Activated naive CD4-positive, alpha-beta T cell treated with anti-CD3 and anti-CD28 coated beads, Interleukin-2, amount 10 ng/mL, durations not matched to agents 7 days and 5 days (primary cell): ENCODE data around the gene PPP1R3A.
"Not testable (repeated sequence)": the region's sequence is repeated elsewhere in the genome, so short reads cannot be mapped to it uniquely, and the experiment has no call there.

Source experiments
- CTCF ChIA-PET: fragments of 350-600 bp; sonication (Branson Sonifier 250); formaldehyde crosslinking; loops from one replicate; lab custom pipeline; 2021; ENCODE audit warnings: antibody characterized with exemption; lab: Charles Lee
- DNase-seq: peaks from one replicate; pipeline ENCODE4 v3.0.0-alpha.2; 2020
- H3K27ac Mint-ChIP-seq: one replicate; pipeline ENCODE4 v1.8.0; 2021; ENCODE audit warnings: mild to moderate bottlenecking, moderate library complexity, mixed read lengths
- H3K27me3 Mint-ChIP-seq: one replicate; pipeline ENCODE4 v1.8.0; 2021; ENCODE audit warnings: mild to moderate bottlenecking, mixed read lengths
- H3K36me3 Mint-ChIP-seq: one replicate; pipeline ENCODE4 v1.8.0; 2021; ENCODE audit warnings: mixed read lengths
- H3K4me1 Mint-ChIP-seq: one replicate; pipeline ENCODE4 v1.8.0; 2021; ENCODE audit warnings: mixed read lengths
- H3K4me3 Mint-ChIP-seq: one replicate; pipeline ENCODE4 v1.8.0; 2021; ENCODE audit warnings: mild to moderate bottlenecking, moderate library complexity, mixed read lengths
- H3K9me3 Mint-ChIP-seq: one replicate; pipeline ENCODE4 v1.8.0; 2021; ENCODE audit warnings: mixed read lengths

The PPP1R3A gene, protein sequence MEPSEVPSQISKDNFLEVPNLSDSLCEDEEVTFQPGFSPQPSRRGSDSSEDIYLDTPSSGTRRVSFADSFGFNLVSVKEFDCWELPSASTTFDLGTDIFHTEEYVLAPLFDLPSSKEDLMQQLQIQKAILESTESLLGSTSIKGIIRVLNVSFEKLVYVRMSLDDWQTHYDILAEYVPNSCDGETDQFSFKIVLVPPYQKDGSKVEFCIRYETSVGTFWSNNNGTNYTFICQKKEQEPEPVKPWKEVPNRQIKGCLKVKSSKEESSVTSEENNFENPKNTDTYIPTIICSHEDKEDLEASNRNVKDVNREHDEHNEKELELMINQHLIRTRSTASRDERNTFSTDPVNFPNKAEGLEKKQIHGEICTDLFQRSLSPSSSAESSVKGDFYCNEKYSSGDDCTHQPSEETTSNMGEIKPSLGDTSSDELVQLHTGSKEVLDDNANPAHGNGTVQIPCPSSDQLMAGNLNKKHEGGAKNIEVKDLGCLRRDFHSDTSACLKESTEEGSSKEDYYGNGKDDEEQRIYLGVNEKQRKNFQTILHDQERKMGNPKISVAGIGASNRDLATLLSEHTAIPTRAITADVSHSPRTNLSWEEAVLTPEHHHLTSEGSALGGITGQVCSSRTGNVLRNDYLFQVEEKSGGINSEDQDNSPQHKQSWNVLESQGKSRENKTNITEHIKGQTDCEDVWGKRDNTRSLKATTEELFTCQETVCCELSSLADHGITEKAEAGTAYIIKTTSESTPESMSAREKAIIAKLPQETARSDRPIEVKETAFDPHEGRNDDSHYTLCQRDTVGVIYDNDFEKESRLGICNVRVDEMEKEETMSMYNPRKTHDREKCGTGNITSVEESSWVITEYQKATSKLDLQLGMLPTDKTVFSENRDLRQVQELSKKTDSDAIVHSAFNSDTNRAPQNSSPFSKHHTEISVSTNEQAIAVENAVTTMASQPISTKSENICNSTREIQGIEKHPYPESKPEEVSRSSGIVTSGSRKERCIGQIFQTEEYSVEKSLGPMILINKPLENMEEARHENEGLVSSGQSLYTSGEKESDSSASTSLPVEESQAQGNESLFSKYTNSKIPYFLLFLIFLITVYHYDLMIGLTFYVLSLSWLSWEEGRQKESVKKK

DNA sequence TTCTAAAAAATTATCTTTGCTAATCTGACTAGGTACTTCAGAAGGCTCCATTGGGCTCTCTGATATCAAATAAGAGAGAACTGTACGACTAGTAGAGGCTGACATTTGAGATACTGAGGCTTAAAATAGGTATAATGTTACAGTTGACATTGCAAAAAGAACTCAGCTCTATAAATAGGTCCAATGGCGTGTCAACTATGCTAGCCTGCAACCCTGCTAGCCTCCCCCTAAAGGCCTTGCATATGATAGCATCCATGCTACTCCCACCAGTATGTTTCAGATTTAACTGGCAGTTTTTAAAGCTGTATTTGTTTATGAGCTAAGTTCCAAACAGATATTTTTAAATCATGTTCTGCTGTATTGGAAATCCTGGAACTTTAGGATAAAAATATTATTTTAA lies at the start of gene PPP1R3A:
Gene PPP1R3A, minus strand, starts transcription at position 64 of the 400 bp plus-strand sequence. Its CDS starts 13 bp downstream, at position 51.
- H3K9me3 Mint-ChIP-seq, result no peaks in the 10 kb centered on the region
- H3K36me3 Mint-ChIP-seq, result no peaks in the 10 kb centered on the region

DNA sequence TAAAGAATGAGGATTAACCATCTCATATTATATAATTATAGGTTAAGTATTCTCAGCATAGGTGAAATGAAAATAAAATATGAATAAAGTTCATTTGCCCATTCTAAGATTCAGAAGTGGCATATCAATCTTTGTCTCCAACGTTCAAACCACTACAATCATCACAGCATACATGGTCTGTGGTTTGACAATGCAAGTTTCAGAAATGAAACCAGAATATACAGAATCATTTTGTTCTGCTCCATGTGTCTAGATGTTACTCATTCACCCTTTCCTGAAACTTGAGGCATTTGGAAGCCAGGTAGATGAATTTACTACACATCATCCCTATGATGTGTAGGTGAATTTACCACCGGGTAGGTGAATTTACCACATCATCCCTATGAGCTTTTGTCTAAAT lies 44.5 kb upstream of the PPP1R3A start:
- DNase-seq, result no peak
- no peak overlapping the region for H3K27ac Mint-ChIP-seq
- no peak overlapping the region for H3K4me3 Mint-ChIP-seq
- H3K27me3 Mint-ChIP-seq, result no peaks in the 10 kb centered on the region
- H3K4me1 Mint-ChIP-seq, result no peaks in the 10 kb centered on the region
- H3K36me3 Mint-ChIP-seq, result no peaks in the 10 kb centered on the region
- CTCF ChIA-PET, result no interaction called here
- no peaks in the 10 kb centered on the region for H3K9me3 Mint-ChIP-seq

More for the DNA sequence above, at the start of gene PPP1R3A:
- DNase-seq, result no peak
- H3K27ac Mint-ChIP-seq, result no peak within 1 kb of the TSS
- no peaks in the 10 kb centered on the region for H3K4me1 Mint-ChIP-seq
- CTCF ChIA-PET, result interaction anchor here (1.3 kb wide), 1 partner anchor 11 kb away, joined by 3 read pairs; no protein-coding TSS in a partner anchor
- H3K27me3 Mint-ChIP-seq, result no peaks in the 10 kb centered on the region
- H3K4me3 Mint-ChIP-seq, result no peak within 1 kb of the TSS

DNA sequence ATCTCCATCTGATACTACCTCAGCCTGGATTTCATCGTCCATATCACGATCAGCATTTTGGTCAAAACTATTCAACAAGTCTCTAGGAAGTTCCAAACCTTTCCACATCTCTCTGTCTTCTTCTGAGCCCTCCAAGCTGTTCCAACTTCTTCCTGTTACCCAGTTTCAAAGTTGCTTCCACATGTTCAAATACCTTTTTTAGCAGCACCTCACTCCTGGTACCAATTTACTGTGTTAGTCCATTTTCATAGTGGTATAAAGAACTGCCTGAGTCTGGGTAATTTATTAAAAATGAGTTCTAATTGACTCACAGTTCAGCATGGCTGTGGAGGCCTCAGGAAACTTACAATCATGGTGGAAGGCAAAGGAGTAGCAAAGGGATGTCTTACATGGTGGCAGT lies 41.1 kb upstream of the PPP1R3A start:
- Mint-ChIP-seq H3K4me1 (no peaks in the 10 kb centered on the region), H3K36me3 (no peaks in the 10 kb centered on the region), H3K9me3 (peaks cover 6% of the 10 kb centered on the region), H3K4me3 (no peak overlapping the region), H3K27ac (no peak overlapping the region), H3K27me3 (no peaks in the 10 kb centered on the region)
- no peak for DNase-seq
- CTCF ChIA-PET, result no interaction called here

DNA sequence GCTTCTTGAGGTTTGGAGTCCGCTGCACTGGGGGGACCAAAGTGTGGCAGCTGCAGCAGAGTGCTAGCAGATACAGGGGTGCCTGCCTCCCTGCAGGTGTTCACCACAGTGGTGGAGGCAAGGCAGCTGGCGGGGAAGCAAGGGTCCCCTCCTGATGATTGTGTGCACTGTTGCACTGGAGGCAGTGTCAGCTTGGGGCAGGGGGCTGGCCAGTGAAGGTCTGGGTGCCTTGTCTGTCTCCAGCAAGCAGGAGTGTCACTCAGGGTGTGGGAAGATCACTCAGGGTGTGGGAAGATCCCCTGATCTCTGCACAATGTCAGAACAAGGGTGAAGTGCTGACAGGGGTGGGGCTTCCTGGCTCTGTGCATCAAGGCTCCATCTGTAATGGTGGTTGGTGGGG lies 36.3 kb upstream of the PPP1R3A start:
- no peaks in the 10 kb centered on the region for H3K36me3 Mint-ChIP-seq
- H3K4me3 Mint-ChIP-seq, result no peak overlapping the region
- no peak overlapping the region for H3K27ac Mint-ChIP-seq
- peaks cover 12% of the 10 kb centered on the region for H3K9me3 Mint-ChIP-seq
- DNase-seq, result no peak
- no peaks in the 10 kb centered on the region for H3K4me1 Mint-ChIP-seq
- no peaks in the 10 kb centered on the region for H3K27me3 Mint-ChIP-seq
- CTCF ChIA-PET, result no interaction called here

DNA sequence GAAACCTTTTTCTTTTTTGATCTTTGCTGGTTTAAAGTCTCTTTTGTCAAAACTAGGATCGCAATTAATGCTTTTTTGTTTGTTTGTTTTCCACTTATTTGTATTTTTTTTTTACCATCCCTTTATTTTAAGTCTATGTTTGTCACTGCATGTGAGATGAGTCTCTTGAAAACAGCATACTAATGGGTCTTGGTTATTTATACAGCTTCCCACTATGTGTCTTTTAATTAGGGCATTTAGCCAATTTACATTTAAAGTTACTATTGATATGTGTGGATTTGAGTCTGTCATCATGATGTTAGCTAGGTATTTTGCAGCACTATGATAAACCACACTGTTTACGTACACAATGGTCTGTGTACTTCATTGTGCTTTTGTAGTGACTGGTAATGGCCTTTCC lies 34.7 kb upstream of the PPP1R3A start:
- H3K27ac Mint-ChIP-seq, result no peak overlapping the region
- no peak for DNase-seq
- H3K4me1 Mint-ChIP-seq, result no peaks in the 10 kb centered on the region
- H3K9me3 Mint-ChIP-seq, result peaks cover 12% of the 10 kb centered on the region
- CTCF ChIA-PET, result no interaction called here
- H3K4me3 Mint-ChIP-seq, result no peak overlapping the region
- H3K27me3 Mint-ChIP-seq, result no peaks in the 10 kb centered on the region
- H3K36me3 Mint-ChIP-seq, result no peaks in the 10 kb centered on the region

DNA sequence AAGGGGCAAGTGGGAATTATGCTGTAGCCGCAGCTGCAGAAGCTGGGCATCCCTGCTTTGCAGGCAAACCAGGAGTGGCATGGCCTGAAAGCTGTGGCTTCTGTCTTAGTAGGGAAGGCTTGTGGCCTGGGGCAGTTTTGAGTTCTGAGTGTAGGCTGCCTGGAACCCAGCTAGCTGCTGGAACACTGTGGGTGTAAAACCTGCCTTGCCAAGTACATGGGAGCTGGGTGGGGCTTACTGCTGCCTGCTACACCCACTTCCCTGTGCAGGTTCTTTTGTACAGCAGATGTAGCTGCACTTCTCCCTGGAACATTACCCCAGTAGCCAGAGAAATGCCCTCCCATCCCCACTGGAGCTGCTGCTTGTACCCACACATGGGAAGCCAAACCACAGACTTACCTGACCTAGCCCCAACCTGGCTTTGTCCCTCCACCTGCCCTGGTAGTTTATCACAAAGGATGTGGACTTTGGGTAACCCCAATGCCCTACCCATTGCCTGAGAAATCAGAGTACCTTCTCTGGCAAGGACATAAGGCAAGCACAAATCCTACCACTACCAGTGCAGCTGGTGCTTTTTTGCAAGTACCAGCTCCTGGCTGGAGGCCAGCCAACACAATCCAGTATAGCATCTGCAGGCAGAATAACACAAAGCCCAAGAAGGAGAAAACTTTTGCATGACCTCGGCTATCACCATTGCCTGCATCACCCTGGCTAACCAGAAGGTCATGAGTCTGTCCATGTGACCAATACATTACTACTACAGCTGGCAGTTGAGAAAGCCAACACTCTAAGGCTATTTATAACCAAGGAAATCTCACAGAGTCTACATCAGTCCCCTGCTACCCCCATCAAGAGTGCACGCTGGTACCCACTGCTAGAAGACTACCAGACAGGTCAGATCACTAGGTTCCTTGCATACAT lies 26.5 kb upstream of the PPP1R3A start:
- CTCF ChIA-PET, result no interaction called here
- Mint-ChIP-seq H3K9me3 (no peaks in the 10 kb centered on the region), H3K27ac (no peak overlapping the region), H3K4me1 (no peaks in the 10 kb centered on the region), H3K4me3 (no peak overlapping the region), H3K36me3 (no peaks in the 10 kb centered on the region), H3K27me3 (no peaks in the 10 kb centered on the region)
- DNase-seq, result no peak

DNA sequence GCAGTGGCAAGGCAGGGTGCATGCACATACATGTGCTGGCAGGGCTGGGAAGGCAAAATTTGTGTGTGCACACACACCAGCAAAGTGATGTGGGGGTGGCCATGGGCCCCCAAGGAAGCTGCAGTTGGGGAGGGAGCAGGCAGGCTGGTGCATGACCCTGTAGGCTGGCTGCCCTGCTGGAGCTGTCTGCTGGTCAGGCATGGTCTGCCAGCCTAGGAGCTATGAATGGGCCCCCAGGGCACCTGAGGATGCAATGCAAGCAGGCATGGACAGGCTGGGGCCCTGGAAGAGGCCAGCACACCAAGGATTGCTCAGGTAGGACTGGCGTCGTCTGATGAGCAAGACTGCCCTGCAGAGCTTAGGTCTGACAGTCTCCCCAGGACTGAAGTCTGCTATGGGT lies 18.2 kb upstream of the PPP1R3A start:
- Mint-ChIP-seq H3K27ac (no peak overlapping the region), H3K27me3 (no peaks in the 10 kb centered on the region), H3K9me3 (peaks cover 12% of the 10 kb centered on the region), H3K4me3 (no peak overlapping the region), H3K36me3 (no peaks in the 10 kb centered on the region), H3K4me1 (no peaks in the 10 kb centered on the region)
- DNase-seq, result no peak
- CTCF ChIA-PET, result no interaction called here

DNA sequence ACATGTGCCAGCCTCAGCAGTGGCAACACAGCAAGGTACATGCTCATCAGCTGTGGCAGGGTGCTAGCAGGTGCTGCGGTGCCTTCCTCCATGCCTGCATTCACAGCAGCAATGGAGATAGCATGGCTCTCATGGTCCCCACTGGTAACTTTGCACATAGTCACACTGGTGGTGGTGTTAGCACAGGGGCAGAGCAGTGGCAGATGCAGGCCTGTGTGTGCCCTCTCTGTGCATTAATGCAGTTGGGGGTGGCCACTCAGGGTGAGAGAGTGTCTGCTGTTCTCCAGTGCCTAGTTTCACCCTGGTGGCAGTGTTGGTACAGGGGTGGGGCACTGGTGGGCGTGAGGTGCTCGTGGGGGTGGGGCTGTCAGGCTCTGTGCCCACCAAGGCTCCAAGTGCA lies 17.7 kb upstream of the PPP1R3A start:
- peaks cover 12% of the 10 kb centered on the region for H3K9me3 Mint-ChIP-seq
- no peak overlapping the region for H3K4me3 Mint-ChIP-seq
- H3K4me1 Mint-ChIP-seq, result no peaks in the 10 kb centered on the region
- H3K27me3 Mint-ChIP-seq, result no peaks in the 10 kb centered on the region
- peak overlapping the region; percentile 25 for H3K27ac Mint-ChIP-seq
- DNase-seq, result no peak
- CTCF ChIA-PET, result no interaction called here
- no peaks in the 10 kb centered on the region for H3K36me3 Mint-ChIP-seq

DNA sequence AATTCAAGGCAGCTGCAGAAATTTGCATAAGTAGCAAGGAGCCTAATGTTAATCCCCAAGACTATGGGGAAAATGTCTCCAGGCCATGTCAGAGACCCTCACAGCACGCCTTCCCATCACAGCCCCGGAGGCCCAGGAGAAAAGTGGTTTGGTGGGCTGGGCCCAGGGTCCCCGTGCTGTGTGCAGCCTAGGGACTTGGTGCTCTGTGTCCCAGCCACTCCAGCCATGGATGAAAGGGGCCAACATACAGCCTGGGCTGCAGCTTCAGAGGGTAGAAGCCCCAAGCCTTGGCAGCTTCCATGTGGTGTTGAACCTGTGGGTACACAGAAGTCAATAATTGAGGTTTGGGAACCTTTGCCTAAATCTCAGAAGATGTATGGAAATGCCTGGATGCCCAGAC lies 10.6 kb upstream of the PPP1R3A start:
- H3K27me3 Mint-ChIP-seq, H3K36me3 Mint-ChIP-seq, H3K27ac Mint-ChIP-seq, H3K4me1 Mint-ChIP-seq, CTCF ChIA-PET, DNase-seq, H3K4me3 Mint-ChIP-seq: not testable (repeated sequence)
- H3K9me3 Mint-ChIP-seq, result peaks cover 12% of the 10 kb centered on the region

DNA sequence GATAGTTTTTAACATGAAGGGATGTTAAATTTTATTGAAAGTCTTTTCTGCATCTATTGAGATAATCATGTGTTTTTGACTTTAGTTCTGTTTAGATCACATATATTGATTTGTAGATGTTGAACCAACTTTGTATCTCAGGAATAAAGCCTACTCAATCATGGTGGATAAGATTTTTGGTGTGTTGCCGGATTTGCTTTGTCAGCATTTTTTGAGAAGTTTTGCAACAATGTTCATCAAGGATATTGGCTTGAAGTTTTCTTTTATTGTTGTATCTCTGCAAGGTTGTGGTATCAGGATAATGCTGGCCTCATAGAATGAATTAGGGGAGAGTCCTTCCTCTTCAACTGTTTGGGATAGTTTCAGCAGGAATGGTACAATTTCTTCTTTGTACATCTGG lies 9.3 kb upstream of the PPP1R3A start:
- Mint-ChIP-seq H3K27ac (no peak overlapping the region), H3K4me3 (no peak overlapping the region)

DNA sequence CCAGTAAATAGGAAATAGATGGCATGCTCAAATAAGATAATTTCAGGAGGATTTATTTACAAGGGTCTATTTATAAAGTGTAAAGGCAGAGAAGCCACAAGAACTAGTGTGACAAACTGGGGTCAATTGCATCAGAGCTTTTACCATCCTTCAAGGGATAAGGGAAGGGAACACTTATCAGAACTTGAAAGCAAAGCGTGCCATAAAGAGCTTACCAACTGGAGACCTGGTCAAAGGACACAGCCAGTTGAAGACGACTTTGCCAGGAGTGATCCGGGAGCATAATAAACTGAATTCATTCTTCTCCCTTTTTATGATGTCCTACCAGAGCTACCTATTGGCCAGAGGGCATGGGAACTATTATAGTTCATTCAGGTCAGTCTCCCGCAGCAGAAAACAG lies 3.2 kb upstream of the PPP1R3A start:
- Mint-ChIP-seq H3K36me3 (no peaks in the 10 kb centered on the region), H3K9me3 (no peaks in the 10 kb centered on the region), H3K4me1 (no peaks in the 10 kb centered on the region), H3K27ac (no peak overlapping the region), H3K4me3 (no peak overlapping the region), H3K27me3 (no peaks in the 10 kb centered on the region)
- CTCF ChIA-PET, result no interaction called here
- DNase-seq, result no peak

More for the DNA sequence above, 9.3 kb upstream of the PPP1R3A start:
- no peak for DNase-seq
- Mint-ChIP-seq H3K4me1 (no peaks in the 10 kb centered on the region), H3K36me3 (no peaks in the 10 kb centered on the region), H3K27me3 (no peaks in the 10 kb centered on the region), H3K9me3 (peaks cover 5% of the 10 kb centered on the region)
- CTCF ChIA-PET, result no interaction called here

DNA sequence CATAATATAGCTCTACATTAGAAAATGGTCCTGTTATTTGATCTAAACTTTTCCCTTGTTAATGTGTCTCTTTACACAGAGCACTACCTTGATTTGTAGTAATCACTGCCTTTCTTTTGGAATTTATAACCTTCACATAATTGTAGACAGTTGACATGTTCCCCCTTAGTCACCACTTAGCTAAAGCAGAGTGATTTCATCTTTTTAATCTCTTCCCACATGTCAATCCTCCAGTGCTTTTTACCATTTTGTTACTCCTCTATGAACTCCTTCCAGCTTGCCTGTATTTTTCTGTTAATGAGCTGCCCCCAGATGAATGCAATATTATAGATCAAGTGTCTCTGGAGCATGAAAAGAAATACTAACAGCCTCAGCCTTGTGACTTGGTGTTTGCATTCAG lies 2.6 kb upstream of the PPP1R3A start:
- Mint-ChIP-seq H3K4me1 (no peaks in the 10 kb centered on the region), H3K36me3 (no peaks in the 10 kb centered on the region), H3K9me3 (no peaks in the 10 kb centered on the region), H3K4me3 (no peak overlapping the region), H3K27me3 (no peaks in the 10 kb centered on the region), H3K27ac (no peak overlapping the region)
- CTCF ChIA-PET, result no interaction called here
- no peak for DNase-seq

DNA sequence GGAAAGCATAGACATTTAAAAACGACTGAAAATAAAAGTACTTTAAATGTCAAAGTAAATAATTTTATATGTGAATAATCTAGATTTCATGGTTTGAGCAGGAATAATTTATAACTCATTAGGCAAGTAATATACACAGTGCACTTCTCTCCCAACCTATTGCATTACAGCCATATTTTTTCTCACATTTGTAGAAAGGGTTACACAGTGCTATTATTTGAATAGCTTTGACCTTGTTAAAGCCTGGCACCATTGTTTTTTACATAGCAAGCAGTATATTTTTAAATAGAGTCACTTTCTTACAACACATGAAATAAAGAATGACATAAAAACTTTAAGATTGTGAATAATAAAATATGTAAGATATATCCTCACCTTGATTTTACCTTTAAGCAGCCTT lies 969 bp downstream of the PPP1R3A start:
- no peaks in the 10 kb centered on the region for H3K9me3 Mint-ChIP-seq
- no peak for DNase-seq
- no peak overlapping the region for H3K4me3 Mint-ChIP-seq
- no peak overlapping the region for H3K27ac Mint-ChIP-seq
- H3K4me1 Mint-ChIP-seq, result no peaks in the 10 kb centered on the region
- no peaks in the 10 kb centered on the region for H3K27me3 Mint-ChIP-seq
- H3K36me3 Mint-ChIP-seq, result no peaks in the 10 kb centered on the region
- CTCF ChIA-PET, result no interaction called here

DNA sequence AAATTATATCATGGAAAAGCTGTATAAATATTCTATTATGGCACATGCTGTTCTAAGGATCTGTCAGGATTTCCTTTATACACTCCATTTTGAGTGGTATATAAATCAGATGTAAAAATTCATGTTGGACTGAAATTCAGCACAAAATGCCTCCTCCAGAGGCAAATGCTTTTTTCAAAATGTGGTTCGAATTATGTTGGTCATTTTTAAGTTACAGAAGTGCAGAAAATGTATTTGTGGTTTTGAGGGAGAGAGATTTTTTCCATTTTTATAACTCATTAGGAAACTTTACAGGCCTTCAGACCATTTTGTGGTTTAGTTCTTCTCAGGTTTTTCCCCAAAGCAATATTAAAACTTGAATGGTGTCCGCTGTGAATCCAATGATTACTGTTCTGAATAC lies 2.9 kb downstream of the PPP1R3A start:
- Mint-ChIP-seq H3K4me3 (no peak overlapping the region), H3K27ac (no peak overlapping the region), H3K36me3 (no peaks in the 10 kb centered on the region), H3K4me1 (no peaks in the 10 kb centered on the region), H3K9me3 (no peaks in the 10 kb centered on the region), H3K27me3 (no peaks in the 10 kb centered on the region)
- DNase-seq, result no peak
- CTCF ChIA-PET, result no interaction called here
